Sigmoid colon (tissue), 4 donors: Measurements from ENCODE around the gene ZBTB47.

ENCODE experiments used
- POLR2A ChIP-seq, 2 donors: fragments of 450-650 bp; IDR thresholded peaks; one replicate each; pipeline ENCODE4 v1.6.1; 2016; ENCODE audit warnings: antibody characterized with exemption in 2 of 2, mild to moderate bottlenecking in 2 of 2, moderate library complexity in 2 of 2
- POLR2AphosphoS5 ChIP-seq, 4 donors: sonication (generic); formaldehyde crosslinking; IDR thresholded peaks; one replicate each; pipeline ENCODE4 v1.6.1; 2017; ENCODE audit warnings: antibody characterized with exemption in 4 of 4

DNA sequence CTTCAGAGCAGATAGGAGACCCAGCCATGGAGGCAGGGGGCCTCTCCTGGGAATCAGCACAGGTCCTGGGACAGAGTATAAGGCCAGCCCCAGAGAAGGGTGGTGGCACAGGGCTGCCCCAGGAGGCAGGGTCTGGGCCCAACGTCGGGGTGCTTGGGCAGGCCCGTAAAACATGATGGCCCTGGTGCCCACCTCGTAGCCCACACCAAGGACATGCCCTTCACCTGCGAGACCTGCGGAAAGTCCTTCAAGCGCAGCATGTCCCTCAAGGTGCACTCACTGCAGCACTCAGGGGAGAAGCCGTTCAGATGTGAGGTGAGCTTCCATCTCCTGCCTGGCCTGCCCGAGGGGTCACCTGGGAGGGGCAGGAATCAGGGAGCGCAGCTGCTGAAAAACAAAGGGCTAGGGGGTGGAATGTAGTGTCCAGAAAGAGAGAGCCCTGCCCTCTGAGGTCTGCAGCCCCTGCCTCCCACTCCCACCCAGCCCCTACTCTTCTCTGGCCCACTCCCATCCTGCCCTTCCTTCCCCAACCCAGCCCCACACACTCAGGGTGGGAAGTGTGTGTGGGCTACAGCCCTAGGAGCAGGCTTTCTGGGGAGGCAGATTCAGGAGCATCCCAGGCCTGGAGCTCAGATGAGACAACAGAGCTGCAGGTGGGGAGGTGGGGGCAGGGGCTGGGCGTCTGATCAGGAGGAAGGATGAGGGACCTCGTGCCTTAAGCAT is 9.5 kb downstream of the ZBTB47 start:
- TF ChIP-seq POLR2A (IDR thresholded peaks at IDR 0.05) (no peak), POLR2AphosphoS5 (IDR thresholded peaks at IDR 0.05) (no peak)
